AG08396 (cell line): ENCODE results near the gene NSMF.

ENCODE experiments used
- DNase-seq: peaks from one replicate; pipeline ENCODE4 v3.0.0; 2012; ENCODE audit warnings: low spot score, mixed read lengths

The NSMF gene, protein sequence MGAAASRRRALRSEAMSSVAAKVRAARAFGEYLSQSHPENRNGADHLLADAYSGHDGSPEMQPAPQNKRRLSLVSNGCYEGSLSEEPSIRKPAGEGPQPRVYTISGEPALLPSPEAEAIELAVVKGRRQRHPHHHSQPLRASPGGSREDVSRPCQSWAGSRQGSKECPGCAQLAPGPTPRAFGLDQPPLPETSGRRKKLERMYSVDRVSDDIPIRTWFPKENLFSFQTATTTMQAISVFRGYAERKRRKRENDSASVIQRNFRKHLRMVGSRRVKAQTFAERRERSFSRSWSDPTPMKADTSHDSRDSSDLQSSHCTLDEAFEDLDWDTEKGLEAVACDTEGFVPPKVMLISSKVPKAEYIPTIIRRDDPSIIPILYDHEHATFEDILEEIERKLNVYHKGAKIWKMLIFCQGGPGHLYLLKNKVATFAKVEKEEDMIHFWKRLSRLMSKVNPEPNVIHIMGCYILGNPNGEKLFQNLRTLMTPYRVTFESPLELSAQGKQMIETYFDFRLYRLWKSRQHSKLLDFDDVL

DNA sequence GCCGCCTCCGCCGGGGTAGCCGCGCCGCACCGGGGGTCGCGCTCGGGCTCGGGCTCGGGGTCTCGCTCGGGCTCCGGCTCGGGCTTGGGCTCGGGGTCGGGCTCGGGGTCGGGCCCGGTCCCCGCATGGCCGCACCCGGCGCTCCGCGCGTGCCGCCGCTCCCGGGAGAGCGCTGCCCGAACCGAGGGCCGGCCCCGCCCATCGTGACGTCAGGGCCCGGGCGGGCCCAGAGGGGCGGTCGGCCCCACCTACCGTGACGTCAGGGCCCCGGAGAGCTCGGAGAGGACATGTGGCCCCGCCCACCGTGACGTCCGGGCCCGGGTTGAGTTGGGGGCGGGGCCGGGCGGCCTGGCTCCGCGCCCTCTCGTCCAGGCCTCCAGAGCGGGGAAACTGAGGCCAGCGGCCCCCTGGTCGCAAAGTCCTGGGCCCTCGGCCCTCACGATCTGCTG lies at the start of gene NSMF:
Gene NSMF (minus strand): TSS at position 183 of the 449 bp plus-strand sequence. CDS start 232 bp downstream, outside the sequence.
- peak; percentile 100 for DNase-seq

DNA sequence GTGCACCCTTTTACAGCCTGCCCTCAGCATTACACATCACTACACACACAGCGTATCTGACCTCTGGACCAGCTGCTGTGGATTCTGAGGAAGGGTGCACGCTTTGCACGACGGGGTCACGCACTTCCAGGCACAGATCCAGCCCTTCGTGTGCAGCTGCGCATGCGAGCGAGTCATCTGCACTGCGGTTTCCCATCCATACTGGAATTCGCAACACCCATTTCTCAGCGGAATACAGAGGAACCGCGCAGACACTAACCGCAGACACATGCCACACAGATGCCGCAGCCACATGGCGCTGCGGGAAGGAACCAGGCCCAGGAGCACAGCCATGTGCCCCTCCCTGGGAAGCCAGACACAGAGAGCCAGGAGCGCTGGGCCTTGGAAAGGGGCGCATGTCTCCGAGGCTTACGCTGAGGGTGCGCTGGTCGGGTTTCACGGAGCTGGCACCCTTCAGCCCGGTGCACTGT lies 47.6 kb upstream of the NSMF start:
- DNase-seq: no peak

DNA sequence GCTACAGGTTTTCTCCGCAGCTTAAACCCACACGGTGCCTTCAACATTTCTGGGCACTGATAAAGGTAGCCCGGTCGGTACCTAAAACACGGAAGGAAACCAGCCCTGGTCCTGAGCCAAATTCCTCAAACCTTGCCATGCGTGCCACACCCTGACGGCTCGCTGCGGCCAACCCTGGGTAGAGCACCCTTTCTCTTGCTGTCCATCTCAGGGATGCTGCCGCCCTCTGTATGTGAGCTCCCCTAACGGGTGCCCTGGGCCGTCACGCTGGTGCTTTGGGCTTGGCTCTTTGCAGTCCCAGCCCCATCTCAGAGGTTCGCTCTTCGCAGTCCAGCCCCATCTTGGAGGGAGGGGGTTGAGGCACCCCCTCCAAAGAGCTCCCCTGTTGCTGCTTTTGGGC lies 47.1 kb upstream of the NSMF start:
- no peak for DNase-seq

DNA sequence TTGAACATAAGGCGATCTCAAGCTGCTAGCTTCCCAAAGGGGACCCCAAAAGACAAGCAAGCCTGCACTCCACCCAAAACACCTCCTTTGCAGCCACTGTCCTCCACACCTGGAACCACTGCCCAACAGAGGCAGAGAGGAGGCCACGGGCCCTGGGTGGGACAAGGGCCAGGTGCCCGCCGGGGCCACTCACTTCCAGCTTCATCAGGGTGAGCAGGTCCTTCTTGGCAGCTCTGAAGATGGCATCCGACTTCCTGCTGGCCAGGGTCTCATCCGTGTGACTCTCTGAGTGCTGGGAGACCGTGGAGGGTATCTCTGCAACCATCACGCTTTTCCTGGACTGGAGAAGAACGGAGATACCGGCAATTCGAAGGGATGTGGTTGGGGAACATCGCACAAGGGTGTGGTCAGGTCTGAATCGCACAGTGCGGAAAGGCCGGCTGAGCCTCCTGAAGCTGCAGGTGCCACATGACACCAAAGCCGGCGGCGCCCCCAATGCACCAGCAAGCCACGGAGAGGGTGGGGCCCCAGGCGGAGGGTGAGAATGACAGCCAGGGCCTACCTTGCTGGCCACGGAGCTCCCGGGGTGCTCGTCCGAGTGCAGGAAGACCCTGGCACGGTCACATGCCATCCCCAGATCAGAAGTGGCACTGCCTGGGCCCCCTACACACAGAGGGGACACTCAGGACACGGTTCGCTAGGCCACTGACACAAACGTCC lies 46.4 kb upstream of the NSMF start:
- no peak for DNase-seq

DNA sequence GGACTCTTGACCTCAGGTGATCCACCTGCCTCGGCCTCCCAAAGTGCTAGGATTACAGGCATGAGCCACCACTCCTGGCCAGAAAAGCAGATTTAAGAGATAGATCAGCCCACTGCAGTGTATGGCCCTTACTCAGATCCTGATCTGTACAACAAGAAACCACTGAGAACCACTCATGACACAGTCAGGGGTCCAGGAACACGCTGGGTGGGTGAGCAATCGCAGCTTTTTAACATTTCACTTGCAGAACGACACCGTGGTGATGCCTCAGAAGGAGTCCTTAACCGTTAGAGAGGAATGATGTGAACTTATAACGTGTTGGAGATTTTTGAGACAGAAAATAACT lies 45.3 kb upstream of the NSMF start:
- no peak for DNase-seq

DNA sequence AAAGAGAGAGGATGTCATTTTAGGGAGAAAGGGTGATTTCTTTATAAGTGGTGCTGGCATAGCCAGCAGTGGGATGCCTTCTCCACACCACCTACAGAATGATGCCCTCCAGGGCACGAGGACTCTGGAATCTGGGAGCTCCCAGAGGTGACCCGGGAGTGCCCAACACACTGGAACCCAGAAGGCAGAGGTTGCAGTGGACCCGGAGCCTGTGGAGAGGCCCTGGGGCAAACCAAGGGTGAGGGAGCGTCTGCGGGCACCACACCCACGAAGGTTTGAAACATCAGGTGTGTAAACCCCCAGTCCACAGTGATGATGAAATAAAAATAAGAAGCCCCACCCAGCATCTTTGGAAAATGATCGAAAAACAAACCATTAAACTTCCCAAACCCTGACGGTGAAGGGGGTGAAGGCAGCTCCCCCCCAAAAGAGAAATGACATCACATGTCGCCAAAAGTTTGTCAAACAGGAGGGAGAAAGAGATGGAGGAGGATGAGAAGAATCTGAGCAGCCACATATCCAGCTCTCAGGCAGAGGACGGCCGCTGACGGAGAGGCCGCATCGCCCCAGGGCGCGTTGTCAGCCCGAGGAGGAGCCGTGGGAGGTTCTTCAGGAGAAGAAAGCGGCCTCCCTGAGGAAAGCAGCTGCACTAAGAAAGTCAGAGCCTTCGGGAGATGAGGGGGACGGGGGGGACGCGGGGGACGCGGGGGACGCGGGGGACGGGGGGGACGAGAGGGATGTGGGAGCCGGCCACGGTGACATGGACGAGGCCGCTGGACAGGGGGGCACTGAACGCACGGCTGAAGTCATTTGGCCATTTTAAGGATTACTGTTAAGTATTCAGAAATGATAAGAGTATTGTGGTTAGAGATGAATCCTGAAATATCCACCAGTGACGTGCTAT lies 43.1 kb upstream of the NSMF start:
- DNase-seq: peak; percentile 70

DNA sequence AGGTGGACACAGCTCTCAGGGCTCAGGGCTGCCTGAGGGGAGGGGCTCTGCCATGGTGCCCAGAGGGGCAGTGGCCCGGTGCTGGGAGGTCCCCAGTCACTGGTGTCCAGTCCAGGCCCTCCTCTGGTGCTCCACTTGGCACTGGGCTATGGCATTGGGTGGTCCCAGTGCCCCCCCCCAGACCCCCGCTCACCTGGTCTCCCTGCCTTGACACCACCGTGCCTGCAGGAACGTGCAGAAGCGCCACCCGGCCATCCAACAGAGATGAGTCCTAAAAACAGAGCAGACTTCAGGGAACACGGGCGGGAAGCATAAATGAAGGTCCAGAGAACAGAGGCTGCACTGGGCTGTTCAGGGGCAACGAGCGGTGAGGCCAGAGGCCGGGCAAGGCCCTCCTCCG lies 42.3 kb upstream of the NSMF start:
- DNase-seq: no peak

DNA sequence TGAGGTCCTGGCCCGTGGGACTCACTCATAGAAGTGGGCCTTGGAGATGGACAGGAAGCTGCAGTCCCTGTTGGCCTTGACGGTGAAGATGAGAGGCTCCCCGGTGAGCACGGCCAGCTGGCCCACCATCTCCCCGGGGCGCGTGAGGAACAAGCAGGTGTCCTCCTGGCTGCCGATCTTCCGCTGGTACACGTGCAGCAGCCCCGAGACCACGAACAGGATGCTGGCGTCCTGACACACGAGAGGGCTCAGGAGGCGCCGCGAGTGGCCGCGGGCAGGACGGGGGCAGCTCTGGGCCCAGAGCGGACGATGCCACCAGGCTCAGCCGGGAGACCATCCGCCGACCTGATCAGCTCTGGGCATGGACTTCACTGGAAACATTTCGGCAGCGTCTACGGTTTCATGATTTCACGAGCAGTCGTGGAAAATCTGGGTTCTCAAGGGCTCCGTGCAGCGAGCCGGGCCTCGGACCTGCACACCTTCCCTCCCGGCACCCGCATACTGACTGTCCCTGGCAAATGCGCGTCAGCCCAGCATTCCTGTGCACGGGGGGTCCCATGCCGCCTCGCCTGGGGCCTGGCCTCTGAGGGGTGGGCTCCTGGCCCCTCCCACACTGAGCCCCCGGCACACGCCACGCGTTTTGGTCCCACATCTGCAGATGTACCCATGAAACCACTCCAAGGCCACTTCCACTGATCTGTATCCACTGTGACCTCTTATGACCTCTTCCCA lies 41.7 kb upstream of the NSMF start:
- no peak for DNase-seq

DNA sequence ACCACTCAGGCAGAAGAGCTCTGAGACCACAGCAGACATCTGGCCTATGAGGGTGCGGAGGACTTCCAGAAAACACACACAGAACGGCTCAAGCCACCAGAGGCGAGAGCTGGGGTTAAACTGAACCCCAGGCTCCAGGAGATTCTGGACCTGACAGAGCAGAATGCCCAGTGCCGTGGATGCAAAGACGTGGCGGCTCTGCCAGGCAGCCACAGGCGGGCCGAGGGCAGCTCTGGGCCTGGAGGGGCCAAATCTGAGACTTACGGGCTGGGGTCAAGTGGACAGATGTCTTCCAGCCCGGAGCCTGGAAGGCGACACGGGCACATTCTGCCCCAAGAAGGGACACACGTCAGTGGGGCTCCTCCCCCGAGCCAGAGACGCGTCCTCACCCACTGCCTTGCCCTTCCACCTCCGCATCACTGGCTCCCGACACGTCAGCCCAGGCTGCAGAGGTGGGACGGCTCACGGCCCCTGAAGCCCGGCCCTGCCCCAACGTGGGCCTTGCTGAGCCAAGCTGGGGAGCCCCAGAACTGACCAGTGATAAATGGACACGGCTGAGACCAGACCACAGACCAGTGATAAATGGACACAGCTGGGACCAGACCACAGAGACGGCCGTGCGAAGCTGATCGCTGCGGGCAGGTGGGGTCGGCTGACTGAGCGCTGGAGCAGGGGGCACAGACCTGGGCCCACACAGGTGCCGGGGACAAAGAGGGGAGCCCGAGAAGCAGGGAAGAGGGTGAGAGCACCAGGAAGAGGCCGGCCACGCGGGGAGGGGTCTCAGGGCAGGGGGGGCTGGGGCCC lies 40.9 kb upstream of the NSMF start:
- DNase-seq: no peak

DNA sequence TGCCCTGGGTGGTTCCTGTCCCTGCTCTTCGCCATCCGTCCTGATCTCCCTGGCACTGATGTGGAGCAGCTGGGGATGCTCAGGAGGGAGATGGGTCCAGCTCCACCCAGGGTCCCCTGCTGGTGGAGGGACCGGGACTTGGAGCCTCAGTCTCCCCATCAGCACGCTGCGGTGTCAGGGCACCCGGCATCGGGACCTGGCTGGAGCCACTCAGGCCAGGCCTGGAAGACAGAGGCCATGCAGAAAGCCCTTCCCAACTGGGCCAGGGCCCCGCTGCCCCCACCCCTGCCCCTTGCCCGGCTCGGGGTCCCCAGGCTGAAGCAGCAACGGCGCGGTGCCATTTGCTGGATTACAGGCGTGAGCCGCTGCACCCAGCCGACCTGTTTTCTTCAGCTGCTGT lies 40.3 kb upstream of the NSMF start:
- no peak for DNase-seq

DNA sequence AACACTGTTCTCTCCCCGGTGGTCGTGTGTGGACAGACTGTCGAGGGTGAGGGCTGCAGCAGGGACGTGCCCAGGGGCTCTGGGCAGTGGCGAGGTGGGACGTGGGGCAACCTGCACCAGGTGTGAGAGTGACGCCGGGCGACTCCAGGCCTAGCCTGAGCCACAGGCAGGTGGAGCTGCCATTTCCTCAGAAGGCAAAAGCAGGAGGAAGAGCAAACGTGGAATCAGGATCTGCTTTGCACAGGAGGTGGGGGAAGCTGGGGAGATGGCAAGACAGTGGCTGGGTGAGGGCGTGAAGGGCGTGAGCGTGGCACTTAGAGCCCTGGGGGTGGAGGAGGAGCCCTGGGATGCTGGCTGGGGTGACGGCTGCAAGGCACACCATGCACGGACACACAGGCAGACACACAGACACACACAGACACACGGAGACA lies 39.6 kb upstream of the NSMF start:
- DNase-seq: no peak

DNA sequence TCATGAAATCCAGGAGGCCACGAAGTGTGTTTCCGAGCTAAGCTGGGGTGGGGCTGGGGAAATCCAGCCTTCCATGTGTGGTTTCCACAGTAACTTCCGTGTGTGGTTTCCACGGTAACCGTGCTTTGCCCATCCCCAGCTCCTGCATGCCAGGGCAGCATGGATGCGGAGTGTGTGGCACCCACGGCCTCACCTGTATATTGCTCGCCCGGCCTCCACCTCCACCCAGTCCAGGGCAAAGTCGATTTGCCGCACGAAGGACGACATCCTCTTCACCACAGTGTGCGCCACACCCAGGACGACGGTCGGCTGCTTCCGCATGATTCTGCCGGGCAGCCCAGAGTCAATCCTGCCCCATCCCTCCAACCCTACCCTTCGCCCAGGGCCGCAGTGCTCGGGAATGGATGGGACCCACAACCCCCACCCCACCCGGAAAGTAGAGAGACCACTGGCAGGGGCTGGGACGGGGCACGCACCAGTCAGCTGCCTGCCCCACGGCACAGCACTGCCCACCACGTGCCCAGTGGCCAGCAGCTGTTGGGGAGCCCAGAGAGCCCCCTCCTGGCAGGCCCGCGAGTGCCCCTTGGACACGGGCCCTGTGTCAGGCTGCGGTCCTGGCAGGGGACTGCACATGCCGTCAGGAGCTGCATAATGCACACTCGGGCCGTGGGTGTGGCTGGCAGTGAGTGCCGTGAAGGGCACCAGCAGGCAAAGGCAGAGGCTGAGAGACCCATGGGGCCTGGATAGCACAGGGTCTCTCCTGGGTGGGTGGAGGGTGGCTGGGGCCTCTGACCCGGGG lies 39.0 kb upstream of the NSMF start:
- DNase-seq: no peak

DNA sequence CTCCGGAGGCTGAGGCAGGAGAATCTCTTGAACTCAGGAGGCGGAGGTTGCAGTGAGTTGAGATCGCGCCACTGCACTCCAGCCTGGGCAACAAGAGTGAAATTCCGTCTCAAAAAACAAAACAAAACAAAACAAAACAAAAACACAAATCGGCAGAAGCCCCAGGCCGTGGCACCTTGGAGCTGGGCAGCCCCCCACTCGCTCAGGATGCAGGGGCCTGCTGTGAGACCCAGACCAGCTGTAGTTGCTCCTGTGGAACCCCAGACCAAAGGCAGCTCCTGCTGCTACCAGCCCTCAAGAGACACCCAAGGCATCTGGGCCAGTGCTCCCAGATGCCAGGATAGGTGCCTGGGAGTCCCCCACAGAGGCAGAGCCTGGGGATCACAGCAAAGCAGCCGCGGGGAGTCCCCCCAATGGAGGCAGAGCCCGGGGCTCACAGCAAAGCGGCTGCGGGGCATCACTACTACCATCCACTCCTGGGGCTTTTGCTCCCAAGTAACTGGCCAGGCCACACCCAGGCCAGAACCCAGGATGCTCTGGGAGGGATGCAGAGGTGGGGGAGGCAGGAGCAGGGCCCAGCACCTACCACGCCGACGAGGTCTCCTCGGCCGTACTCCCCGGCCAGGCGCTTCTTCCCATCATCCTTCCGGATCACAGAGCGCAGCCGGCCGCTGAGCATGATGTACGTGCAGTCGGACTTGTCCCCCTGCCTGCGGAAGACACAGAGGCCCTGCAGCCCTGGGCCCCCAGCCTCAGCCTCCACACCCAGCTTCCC lies 37.7 kb upstream of the NSMF start:
- DNase-seq: no peak

DNA sequence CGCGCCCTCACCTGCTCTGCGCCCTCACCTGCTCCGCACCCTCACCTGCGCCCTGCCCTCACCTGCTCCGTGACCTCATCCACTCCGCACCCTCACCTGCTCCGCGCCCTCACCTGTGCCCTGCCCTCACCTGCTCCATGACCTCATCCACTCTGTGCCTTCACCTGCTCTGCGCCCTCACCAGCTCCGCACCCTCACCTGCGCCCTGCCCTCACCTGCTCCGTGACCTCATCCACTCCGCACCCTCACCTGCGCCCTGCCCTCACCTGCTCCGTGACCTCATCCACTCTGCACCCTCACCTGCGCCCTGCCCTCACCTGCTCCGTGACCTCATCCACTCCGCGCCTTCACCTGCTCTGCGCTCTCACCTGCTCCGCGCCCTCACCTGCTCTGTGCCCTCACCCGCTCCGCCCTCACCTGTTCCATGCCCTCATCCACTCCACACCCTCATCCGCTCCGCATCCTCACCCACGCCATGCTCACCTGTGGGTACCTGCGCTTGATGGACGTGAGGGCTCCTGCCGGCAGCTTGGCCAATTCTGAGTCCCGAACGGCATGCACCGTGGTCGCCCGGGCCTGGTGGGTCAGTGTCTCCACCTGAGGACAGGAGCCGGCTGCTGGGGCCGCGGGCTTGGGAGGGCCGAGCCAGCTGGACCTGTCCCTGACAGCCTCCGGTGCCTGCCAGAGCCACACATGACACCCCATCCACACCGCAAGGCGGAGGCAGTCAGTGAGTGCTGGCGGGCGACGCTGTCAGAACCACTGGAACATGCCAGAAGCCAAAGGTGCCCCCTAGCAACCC lies 35.6 kb upstream of the NSMF start:
- DNase-seq: no peak

DNA sequence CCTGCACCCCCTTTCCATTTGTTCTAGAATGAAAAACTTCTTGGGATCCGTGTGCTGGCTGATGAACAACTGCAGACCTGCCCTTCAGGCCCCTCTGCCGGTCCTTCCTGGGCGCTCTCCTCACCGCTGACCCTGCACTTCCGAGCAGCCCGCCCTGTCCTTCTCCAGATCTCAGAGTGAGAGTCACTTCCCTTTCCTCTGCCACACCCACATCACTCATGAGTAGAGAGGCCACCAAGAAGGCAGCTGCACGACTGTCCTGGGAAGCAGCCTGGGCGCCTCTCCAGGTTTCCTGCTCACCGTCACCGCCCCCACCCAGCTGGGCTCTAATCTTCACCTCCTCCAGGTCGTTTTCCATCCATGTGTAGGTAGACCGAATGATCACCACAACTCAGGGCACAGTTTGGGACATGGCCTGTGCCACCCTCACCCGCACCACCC lies 35.0 kb upstream of the NSMF start:
- no peak for DNase-seq

DNA sequence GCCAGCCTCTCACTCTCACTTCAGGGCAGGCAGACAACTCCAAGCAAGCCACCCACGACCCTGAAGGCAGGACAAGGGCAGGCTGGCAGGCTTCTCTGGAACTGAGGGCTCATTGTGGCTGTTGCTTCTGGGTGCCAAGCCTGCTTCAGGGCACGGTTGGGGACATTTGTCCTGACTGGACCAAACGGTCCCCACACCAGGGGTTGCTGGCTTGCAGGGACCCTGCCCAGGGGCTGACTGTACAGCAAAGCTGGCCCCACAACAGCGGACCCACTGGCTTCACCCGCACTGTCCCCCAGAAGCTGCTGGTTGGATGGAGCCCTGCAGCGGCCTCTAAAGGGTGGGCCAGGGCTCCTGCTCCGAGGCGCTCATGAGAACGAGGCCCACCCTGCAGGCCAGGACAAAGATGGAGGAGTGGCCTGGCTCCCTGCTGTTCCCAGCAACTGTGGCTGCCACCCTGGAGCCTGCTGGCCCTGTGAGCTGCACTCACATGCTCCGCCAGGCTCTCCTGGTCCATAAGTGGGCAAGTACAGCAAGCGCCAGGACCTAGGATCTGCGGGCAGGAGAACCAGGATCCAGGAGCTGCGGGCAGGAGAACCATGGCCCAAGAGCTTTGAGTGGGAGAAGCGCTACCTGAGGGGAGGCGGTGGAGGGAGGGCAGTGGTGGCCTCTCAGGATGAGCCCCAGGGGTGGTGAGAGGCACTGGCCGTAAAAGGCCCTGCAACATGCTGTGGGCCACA lies 34.4 kb upstream of the NSMF start:
- no peak for DNase-seq
